AG10803 (cell line): ENCODE measurements around the gene MSH5.

Source experiments
- DNase-seq: peaks from one replicate; pipeline ENCODE4 v3.0.0; 2010; ENCODE audit warnings: low read depth
- H3K4me3 ChIP-seq: 2 replicates; pipeline ENCODE4 v1.5.1; 2011; ENCODE audit warnings: mild to moderate bottlenecking, low read length, control low read depth
- TF ChIP-seq, protein P1 (sequence below): conservative IDR thresholded peaks from 2 replicates; pipeline ENCODE4 v1.5.1; 2011; ENCODE audit warnings: mild to moderate bottlenecking, low read length, control low read depth, inconsistent platforms

MSH5 gene

DNA sequence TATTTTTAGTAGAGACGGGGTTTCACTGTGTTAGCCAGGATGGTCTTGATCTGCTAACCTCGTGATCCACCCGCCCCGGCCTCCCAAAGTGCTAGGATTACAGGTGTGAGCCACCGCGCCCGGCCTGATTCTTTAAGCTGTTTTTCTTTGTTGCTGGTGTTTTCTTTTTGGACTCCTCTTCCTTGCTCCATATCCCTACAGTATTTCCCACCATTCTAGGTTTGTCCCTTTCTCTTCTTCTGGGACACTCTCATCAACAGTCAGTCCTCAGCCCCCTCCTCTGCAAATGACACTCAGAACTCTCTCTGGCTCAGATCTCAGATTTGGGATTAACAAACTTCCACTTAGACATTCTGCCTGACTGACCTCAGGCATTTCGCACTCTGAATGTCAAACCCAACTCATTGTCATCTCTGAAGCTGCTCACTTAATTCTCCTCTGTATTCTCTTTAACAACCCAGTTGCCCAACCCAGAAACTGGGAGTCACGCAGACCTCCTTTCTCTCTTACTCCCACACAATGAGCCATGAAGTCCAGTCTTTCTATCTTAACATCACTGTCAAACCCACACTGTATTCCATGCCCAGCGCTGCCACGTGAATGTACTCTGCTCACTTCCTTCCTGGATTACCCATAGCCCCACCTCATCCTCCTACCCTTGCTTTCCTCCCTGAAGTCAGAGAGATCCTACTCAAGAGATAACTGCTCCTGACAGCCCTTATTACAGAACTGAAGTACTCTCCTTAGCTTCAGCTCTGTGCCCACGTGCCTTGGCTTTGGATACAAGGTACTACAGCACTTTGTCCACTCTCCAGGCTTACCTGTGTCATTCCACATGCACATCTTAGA, 14.1 kb upstream of the MSH5 start:
- TF ChIP-seq, protein P1, sequence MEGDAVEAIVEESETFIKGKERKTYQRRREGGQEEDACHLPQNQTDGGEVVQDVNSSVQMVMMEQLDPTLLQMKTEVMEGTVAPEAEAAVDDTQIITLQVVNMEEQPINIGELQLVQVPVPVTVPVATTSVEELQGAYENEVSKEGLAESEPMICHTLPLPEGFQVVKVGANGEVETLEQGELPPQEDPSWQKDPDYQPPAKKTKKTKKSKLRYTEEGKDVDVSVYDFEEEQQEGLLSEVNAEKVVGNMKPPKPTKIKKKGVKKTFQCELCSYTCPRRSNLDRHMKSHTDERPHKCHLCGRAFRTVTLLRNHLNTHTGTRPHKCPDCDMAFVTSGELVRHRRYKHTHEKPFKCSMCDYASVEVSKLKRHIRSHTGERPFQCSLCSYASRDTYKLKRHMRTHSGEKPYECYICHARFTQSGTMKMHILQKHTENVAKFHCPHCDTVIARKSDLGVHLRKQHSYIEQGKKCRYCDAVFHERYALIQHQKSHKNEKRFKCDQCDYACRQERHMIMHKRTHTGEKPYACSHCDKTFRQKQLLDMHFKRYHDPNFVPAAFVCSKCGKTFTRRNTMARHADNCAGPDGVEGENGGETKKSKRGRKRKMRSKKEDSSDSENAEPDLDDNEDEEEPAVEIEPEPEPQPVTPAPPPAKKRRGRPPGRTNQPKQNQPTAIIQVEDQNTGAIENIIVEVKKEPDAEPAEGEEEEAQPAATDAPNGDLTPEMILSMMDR: no peak
- H3K4me3 ChIP-seq: no peak overlapping the region
- no peak for DNase-seq

DNA sequence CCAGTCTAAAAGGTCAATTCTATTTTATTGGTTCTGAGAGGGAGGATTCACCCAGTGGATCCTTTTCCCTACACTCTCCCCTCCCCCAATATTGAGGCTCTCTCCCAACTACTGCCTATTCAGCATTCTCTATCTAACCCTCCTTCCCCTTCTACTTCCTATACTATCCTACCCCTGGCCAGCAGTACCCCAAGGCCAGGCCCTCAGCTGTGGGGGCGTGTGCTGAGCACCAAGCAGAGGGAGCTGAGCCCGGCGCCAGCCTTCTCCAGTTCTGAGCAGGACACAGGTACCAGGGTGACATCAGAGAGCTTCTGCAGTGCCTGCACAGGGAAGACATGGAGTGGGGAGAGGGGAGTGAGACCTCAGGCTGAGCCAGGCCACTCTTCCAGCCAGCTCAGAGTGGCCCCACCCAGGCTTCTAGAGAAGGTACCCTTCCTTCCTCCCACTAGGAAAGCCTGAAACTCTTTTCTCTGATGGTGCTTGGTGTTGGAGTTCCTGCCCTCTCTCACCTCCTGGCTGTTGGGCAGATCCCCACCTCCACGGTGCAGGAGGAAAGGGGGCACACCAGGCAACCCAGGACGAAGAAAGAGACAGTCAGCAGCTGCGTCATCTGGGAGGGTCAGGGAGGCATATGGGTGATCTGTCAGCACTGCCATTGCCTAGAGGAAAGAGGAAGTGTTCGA, 12.6 kb upstream of the MSH5 start:
- no peak for DNase-seq
- TF ChIP-seq, protein P1: no peak
- H3K4me3 ChIP-seq: no peak overlapping the region

DNA sequence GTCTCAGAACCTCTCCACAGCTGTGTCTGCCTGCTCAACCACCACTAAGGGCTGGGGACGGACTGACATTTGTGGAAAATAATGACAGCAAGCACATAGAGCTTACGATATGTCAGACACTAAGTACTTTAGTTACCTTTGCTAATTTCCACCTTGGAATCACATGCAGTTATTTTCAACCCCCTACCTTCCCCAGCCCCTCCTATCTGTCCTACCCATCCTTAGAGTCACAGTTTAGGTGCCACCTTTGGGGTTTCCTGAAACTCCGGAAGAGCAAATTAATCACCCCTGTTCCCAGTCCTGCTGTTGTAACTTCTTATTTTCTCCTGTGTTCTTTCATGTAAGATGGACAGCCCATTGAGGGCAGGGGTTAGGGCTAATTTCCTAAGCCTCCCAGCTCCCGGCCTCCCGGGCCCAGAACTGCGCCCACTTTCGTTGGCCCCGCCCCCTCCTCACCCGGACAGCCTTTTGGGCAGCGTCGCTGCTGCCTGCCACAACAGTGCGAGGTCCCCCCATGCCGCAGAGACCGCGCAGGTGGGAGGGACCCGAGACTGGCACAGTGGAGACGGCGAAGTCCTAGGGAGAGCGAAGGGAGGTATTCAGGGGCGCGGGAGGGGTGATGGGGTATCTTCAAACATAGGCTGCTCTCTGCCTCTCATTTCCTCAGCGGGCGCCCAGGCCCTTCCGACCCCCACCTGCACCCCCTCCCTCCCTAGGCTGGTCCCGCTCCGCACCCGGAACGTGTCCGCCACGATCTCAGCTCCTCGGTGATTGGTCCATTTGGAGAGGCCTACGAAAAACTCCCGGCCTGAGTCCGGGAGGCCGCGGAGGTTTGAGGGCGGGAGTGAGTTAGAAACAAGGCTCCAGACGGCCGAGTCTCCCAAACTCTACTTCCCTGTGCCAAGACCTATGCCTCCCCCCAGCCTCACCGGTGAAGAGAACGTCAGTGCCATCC, 11.8 kb upstream of the MSH5 start:
- DNase-seq: no peak

DNA sequence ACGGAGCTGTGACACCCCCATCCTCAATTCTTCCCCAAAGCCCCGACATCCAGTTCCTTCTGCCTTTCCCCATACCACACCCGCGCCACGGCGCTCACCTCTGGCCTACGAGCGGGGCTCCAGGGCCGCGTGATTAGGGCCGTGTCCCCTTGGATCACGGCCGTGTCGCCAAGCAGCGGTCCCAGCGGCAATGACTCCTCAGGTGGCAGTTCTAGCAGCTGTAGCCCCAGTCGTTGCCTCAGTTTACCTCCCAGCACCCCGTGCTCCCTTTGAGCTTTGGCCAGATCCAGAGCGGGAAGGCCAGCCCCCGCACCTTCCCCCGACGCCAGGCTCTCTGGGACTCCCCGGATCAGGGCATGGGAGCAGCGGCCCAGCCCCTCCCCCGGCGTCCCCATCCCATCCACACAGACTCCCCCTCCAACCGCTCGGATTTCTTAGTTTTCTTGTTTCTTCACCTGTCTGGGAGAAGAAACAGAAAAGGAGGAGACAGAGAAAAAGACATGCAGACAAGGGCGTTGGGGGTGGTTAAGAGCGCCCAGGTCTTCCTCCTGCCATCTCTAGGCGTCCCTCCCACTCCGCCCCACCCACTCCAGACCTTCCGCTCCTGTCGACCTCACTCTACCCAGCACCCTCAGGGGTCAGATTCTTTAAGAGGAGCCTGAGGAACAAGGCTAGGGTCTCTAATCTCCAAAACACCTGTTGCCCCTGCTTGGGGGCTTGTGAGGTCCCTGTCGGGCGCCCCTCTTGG, 10.9 kb upstream of the MSH5 start, which contains the start of gene DDAH2:
TSS of gene DDAH2 (minus strand) at position 533 of the 748 bp plus-strand sequence. CDS start at position 395, 138 bp downstream.
- peak within 1 kb of the TSS; percentile 92 for H3K4me3 ChIP-seq
- TF ChIP-seq, protein P1: peak; percentile 56
- DNase-seq: no peak

More for the DNA sequence above, 11.8 kb upstream of the MSH5 start:
- peak overlapping the region; percentile 92 for H3K4me3 ChIP-seq
- TF ChIP-seq, protein P1: no peak

DNA sequence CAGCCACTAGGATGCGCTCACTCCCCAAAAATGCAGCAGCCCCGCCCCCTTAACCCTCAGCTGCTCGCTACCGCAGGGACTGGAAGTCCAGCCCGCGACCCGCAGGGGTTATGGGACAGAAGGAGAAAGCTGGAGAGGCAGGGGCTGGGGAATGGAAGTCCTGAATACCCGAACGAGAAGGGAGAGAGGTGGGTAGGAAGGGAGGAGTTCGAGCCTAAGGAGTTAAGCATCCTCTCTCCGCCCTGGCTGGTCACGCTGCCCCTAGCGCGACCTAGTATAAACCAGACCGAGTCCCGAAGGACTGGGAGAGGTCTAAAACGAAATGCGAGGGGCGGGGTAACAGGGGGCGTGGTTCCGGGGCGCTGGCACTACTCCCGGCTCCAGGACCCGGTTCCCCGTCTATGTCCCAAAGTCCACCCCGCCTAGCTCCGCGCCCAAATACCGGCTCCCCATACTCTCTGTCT, 10.3 kb upstream of the MSH5 start:
- H3K4me3 ChIP-seq: peak overlapping the region; percentile 92
- TF ChIP-seq, protein P1: no peak
- DNase-seq: peak; percentile 88
